Smooth muscle cell of the brain vasculature (primary cell): ENCODE measurements around the gene BAZ1B.
A peak's percentile ranks its signal among the peaks of the same experiment; 100 is the strongest.
"Not testable (repeated sequence)": the region's sequence is repeated elsewhere in the genome, so short reads cannot be mapped to it uniquely, and the experiment has no call there.

Experiments
- DNase-seq: peaks from one replicate; pipeline ENCODE4 v3.0.0-alpha.2; 2012; ENCODE audit warnings: low read depth, low spot score

Gene BAZ1B

DNA sequence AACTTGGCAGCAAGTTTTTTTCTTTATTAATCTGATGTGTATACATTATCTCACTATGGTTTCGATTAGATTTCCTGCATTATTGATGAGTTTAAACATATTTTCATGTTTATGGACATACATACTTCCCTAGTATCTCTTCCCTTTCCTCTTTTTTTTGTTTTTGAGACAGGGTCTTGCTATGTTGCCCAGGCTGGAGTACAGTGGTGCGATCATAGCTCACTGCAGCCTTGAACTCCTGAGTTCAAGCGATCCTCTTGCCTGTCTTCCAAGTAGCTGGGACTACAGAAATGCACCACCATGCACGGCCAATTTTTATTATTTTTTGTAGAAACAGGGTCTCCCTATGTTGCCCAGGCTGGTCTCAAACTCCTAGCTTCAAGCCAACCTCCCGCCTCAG lies 18.9 kb downstream of the BAZ1B start:
- DNase-seq, result no peak

DNA sequence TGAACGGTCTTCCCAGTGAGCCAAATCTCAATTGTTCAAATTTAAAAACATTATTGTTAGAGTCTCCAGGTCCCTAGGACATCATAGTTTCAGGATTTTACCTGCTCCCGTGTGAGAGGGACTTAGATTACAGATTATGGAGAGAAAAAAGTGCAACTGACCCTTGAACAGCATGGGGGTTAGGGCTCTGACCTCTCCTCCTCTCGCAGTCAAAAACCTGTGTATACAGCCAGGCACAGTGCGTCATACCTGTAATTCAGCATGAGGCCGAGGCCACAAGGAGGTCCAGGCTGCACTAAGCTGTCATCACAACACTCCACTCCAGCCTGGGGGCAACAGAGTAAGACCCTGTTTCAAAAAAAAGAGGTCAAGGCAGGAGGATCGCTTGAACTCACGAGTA lies 25.5 kb downstream of the BAZ1B start:
- DNase-seq, result no peak

DNA sequence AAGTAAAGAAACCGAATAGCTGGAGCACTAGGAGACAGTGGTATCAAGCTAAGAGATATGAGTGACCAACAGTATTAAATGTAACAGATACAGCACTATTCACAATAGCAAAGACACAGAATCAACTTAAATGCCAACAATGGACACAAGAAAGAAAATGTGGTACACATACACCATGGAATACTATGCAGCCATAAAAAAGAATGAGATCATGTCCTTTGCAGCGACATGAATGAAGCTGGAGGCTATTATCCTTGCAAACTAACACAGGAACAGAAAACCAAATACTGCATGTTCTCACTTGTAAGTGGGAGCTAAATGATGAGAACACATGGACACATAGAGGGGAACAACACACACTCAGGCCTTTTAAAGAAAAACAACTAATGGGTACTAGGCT lies 26.6 kb downstream of the BAZ1B start:
- DNase-seq, result not testable (repeated sequence)

GRCh38 chr7:73489976-73490375 lies 32.1 kb downstream of the BAZ1B start:
- no peak for DNase-seq

GRCh38 chr7:73487486-73487885 lies 34.6 kb downstream of the BAZ1B start:
- DNase-seq, result no peak

DNA sequence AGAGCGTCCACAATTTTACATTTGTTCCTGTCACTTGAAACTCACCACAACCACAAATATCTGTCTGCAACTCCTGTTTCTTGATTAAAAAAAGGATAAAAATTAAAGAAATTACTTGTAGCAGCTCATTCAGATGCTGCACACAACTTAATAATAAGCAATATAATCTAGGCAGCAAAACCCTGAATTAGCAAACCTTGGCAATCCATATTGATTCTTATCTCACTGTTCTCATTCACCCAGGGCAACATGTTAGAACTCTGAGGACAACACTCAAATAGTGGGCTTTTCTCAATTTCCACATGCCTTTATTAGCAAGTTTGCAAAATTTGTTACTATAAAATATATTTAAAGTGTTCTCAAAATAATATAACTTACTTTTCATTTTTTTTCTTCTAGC lies 38.9 kb downstream of the BAZ1B start:
- DNase-seq, result no peak

- DNase-seq, result peak; percentile 61
Observed at GRCh38 chr7:73482746-73483145, 39.3 kb downstream of the BAZ1B start.

- DNase-seq, result not testable (repeated sequence)
Observed at GRCh38 chr7:73481521-73481920, 40.6 kb downstream of the BAZ1B start.

- no peak for DNase-seq
Observed at GRCh38 chr7:73478549-73478948, 43.5 kb downstream of the BAZ1B start.

- DNase-seq, result no peak
Observed at GRCh38 chr7:73477376-73477775, 44.7 kb downstream of the BAZ1B start.

DNA sequence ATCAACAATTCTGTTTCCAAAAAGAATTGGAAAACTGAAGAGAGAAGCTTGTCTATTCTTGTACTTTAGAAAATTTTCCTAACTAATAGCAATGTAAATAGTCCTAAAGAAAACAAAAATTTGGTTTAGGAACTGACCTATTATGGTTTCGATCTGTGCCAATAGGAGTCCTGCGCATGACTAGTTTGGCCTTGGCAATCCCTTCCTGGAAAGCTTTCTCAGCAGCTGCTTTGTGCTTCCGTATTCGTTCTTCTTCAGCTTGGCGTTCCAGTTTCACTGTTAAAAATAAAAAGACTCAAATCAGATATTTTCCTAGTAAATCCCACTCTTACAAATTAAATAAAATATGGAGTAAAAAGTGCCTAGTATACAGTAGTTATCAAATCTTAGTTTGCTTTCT lies 51.9 kb downstream of the BAZ1B start:
- no peak for DNase-seq

- not testable (repeated sequence) for DNase-seq
Observed at GRCh38 chr7:73467046-73467445, 55.0 kb downstream of the BAZ1B start.

- no peak for DNase-seq
Observed at GRCh38 chr7:73466112-73466511, 56.0 kb downstream of the BAZ1B start.

DNA sequence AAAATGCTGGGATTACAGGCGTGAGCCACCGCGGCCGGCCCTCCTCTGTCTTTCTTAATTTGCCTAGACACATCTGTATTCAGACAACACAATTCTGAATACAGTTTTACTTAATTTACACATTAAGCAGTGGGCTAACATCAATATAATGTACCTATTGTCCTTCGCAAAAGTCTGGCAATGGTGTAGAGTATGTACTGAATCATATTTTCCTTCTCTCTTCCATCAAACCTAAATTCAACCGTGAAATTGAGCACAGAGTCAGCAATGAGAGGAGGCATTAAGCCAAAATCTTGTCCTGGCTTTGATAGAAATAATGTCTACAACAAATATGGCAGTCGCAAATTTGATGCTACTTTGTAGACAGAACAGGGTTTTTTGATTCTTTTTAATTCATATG lies 58.1 kb downstream of the BAZ1B start:
- no peak for DNase-seq

GRCh38 chr7:73463260-73463659 lies 58.8 kb downstream of the BAZ1B start:
- no peak for DNase-seq

DNA sequence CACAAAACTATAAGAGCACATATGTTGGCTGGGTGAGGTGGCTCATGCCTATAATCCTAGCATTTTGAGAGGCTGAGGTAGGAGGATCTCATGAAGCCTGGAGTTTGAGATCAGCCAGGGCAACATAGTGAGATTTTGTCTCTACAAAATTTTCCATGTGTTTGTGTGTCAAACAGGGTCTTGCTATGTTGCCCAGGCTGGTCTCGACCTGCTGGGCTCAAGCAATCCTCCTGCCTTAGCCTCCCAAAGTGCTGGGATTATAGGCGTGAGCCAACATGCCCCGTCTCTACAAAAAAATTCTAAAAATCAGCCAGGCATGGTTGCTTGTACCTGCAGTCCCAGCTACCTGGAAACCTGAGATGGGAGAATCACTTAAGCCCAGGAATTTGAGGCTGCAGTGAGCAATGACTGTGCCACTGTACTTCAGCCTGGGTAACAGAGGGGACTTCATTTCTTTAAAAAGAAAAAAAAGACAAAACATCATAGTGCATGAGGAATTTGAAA lies 60.3 kb downstream of the BAZ1B start:
- no peak for DNase-seq

- DNase-seq, result no peak
Observed at GRCh38 chr7:73454424-73454823, 67.7 kb downstream of the BAZ1B start.

- no peak for DNase-seq
Observed at GRCh38 chr7:73452999-73453635, 69.0 kb downstream of the BAZ1B start.

GRCh38 chr7:73451780-73452398 lies 70.2 kb downstream of the BAZ1B start:
- DNase-seq, result no peak

GRCh38 chr7:73449422-73449821 lies 72.7 kb downstream of the BAZ1B start:
- DNase-seq, result no peak

DNA sequence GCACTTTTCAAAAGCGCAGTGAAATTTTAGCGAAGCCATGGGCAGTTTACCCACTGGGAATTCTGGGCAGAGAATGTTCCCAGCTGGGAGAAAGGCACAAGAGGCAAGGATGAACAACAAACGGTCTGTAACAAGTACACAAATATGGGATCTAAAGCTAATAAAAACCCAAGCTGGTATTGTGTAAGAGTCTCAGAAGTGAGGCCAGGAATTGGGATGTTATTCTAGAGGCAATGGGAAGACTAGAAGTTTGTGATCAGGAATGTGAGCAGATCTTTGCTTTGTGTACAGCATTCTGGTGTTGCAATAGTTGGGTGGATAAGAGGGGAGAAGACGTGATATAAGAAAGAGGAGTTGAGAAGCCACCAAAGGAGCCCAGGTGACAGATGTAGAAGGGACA lies 73.5 kb downstream of the BAZ1B start:
- DNase-seq, result no peak

DNA sequence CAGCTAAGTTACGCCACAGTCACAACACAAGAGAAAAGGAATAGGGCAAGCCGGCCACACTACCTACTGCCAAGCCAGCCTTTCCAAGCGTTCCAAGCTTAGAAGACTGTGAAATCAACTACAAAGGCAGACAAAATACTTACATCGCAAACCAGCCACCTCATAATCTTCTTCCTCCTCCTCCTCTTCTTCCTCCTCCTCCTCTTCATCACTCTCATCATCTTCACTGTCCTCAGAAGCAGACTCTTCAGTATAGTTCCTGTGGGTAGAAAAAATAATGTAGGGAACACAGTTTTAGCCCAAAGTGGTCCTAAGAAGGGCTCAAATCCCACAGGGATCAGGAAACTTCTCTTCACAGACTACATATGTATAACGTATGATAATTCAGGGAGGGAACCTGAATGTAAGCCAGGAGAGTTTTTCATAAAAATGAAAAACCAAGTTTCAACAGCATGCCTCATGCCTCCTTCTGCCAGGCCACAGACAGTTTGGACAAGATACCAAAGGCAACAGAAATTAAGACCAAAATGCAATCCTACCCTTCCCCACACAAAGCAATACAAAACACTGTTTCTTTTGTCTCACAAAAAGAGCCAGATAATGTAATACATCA lies 74.9 kb downstream of the BAZ1B start:
- DNase-seq, result no peak

- no peak for DNase-seq
Observed at GRCh38 chr7:73446682-73447081, 75.4 kb downstream of the BAZ1B start.
